PFSK-1 (cell line): ENCODE data around the gene NME7.

Experiments
- FOXP2 ChIP-seq: optimal IDR thresholded peaks from 2 replicates; pipeline ENCODE3; 2011; ENCODE audit warnings: borderline replicate concordance, control low read depth, inconsistent platforms; ENCODE audit not compliant: insufficient read depth; ENCODE audit errors: extremely low read length, extremely low read depth
- POLR2AphosphoS5 ChIP-seq: IDR thresholded peaks from 2 replicates; pipeline ENCODE4 v1.6.1; 2012; ENCODE audit warnings: low read depth, mild to moderate bottlenecking, control low read depth, low read length, moderate library complexity
- REST ChIP-seq, 2 experiments: IDR thresholded peaks; 2 replicates each; pipeline versions ENCODE4 v1.6.1 to v1.8.0; 2011 to 2012; ENCODE audit warnings: low read depth in 2 of 2, low read length in 2 of 2, control low read depth in 1 of 2, inconsistent platforms in 1 of 2, mild to moderate bottlenecking in 1 of 2, moderate library complexity in 1 of 2; ENCODE audit not compliant: insufficient read depth in 1 of 2
- SIN3A ChIP-seq: IDR thresholded peaks from 2 replicates; pipeline ENCODE4 v1.6.1; 2012; ENCODE audit warnings: mild to moderate bottlenecking, low read length, moderate library complexity, borderline replicate concordance; ENCODE audit not compliant: insufficient read depth
- TAF1 ChIP-seq: IDR thresholded peaks from 2 replicates; pipeline ENCODE4 v1.6.1; 2012; ENCODE audit warnings: low read length, control low read depth, borderline replicate concordance; ENCODE audit not compliant: insufficient read depth

The NME7 gene

DNA sequence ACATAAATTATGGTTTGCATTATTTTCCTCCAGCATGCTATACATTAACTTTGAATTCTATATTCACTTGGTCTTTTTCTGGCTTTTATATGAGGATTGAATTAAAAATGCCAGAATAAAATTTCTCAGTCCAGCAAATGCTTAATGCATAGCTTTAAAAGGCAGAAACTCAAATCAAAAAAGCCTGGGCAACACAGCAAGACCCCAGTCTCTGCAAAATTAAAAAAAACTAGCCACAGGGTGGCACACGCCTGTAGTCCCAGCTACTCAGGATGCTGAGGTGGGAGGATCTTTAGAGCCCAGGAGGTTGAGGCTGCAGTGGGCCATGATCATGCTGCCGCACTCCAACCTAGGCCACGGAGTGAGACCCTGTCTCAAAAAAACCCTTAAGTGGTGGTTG, 241.3 kb downstream of the NME7 start:
- TF ChIP-seq POLR2AphosphoS5: no peak
- TF ChIP-seq REST (IDR thresholded peaks at IDR 0.05; ENCODE audit: insufficient read depth in 1 of 2, low read depth in 2 of 2, low read length in 2 of 2): no peak
- no peak for TF ChIP-seq TAF1
- TF ChIP-seq SIN3A: no peak
- no peak for TF ChIP-seq FOXP2

- TF ChIP-seq REST (IDR thresholded peaks at IDR 0.05; ENCODE audit: insufficient read depth in 1 of 2, low read depth in 2 of 2, low read length in 2 of 2): no peak
Measured at GRCh38 chr1:169124459-169124858, 243.1 kb downstream of the NME7 start.

GRCh38 chr1:169122976-169123375, 244.6 kb downstream of the NME7 start:
- no peak for TF ChIP-seq TAF1
- no peak for TF ChIP-seq FOXP2
- TF ChIP-seq SIN3A: no peak
- no peak for TF ChIP-seq POLR2AphosphoS5
- no peak for TF ChIP-seq REST (IDR thresholded peaks at IDR 0.05; ENCODE audit: insufficient read depth in 1 of 2, low read depth in 2 of 2, low read length in 2 of 2)

DNA sequence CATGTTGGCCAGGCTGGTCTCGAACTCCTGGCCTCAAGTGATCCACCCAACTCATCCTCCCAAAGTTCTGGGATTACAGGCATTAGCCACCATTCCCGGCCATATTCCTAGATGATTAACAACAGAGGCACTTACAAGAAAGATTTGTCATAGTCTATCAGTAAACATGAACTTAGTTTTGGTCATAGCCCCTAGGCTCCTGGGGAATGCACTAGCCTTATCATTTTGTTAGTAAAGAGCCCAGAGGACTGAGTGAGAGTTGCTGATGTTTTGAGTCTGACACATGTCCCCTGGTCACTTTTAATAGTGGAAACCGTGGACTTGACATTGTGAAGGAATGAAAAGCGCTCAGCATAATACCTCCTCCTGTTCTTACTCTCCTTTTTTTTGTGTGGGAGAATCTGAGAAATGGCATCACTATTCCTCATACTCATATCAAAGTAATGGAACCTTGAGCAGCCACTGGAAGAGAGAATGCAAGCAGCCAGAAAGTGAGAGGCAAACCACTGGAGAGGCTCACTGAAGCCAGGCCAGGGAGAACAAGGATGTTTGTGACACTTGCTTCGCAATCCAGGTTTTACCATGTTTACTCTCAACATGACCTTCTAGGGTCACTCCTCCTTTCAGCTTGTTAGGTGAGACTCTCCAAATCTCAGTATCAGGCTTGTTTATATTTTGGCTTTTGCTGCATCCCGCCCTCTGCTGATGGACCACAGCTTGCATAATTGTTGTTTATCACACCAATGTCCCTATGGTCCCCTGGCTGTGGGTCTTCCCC, 246.3 kb downstream of the NME7 start:
- TF ChIP-seq TAF1 (no peak), FOXP2 (no peak), REST (IDR thresholded peaks at IDR 0.05; ENCODE audit: insufficient read depth in 1 of 2, low read depth in 2 of 2, low read length in 2 of 2) (no peak), SIN3A (no peak), POLR2AphosphoS5 (no peak)

GRCh38 chr1:169120066-169120465, 247.5 kb downstream of the NME7 start:
- no peak for TF ChIP-seq TAF1
- no peak for TF ChIP-seq SIN3A
- no peak for TF ChIP-seq FOXP2
- no peak for TF ChIP-seq POLR2AphosphoS5
- no peak for TF ChIP-seq REST (IDR thresholded peaks at IDR 0.05; ENCODE audit: insufficient read depth in 1 of 2, low read depth in 2 of 2, low read length in 2 of 2)
